GM12891 (cell line): ENCODE data around the gene GALK2.
A peak's percentile ranks its signal among the peaks of the same experiment; 100 is the strongest.
"Not testable (repeated sequence)": the region's sequence is repeated elsewhere in the genome, so short reads cannot be mapped to it uniquely, and the experiment has no call there.

Experiments used
- DNase-seq: peaks from one replicate; pipeline ENCODE4 v3.0.0; 2011; ENCODE audit warnings: low spot score; ENCODE audit not compliant: insufficient read length
- FAIRE-seq: peaks from 2 replicates; lab custom pipeline; 2011; peaks lifted over from hg19 to GRCh38; lab: Jason Lieb, UNC
- PAX5 ChIP-seq: IDR thresholded peaks from 2 replicates; pipeline ENCODE4 v1.6.1; 2011; ENCODE audit warnings: low read length, moderate library complexity, mild to moderate bottlenecking; ENCODE audit not compliant: insufficient read depth, severe bottlenecking
- POLR2A ChIP-seq: IDR thresholded peaks from 2 replicates; pipeline ENCODE4 v1.6.1; 2011; ENCODE audit warnings: low read depth, low read length, control low read depth
- POLR2AphosphoS5 ChIP-seq: IDR thresholded peaks from 2 replicates; pipeline ENCODE4 v1.6.1; 2011; ENCODE audit warnings: low read depth, low read length, control low read depth
- POU2F2 ChIP-seq: IDR thresholded peaks from 2 replicates; pipeline ENCODE4 v1.6.1; 2011; ENCODE audit warnings: low read depth, mild to moderate bottlenecking, control low read depth, low read length, moderate library complexity
- SPI1 ChIP-seq: IDR thresholded peaks from 2 replicates; pipeline ENCODE4 v1.6.1; 2011; ENCODE audit warnings: low read depth, low read length, control low read depth
- TAF1 ChIP-seq: IDR thresholded peaks from 2 replicates; pipeline ENCODE4 v1.6.1; 2011; ENCODE audit warnings: low read depth, low read length, control low read depth

GALK2 gene

GRCh38 chr15:49182128-49182527, 12.1 kb downstream of the GALK2 start:
- DNase-seq (no peak), FAIRE-seq (no peak)
- no peak for TF ChIP-seq SPI1
- no peak for TF ChIP-seq PAX5
- TF ChIP-seq POLR2A = no peak
- no peak for TF ChIP-seq TAF1
- no peak for TF ChIP-seq POU2F2
- TF ChIP-seq POLR2AphosphoS5 = no peak

- not testable (repeated sequence) for FAIRE-seq, DNase-seq
These were observed 13.7 kb downstream of the GALK2 start for GRCh38 chr15:49183741-49184140.

- DNase-seq = no peak
- FAIRE-seq = peak; percentile 51
- TF ChIP-seq POU2F2 (no peak), SPI1 (no peak), TAF1 (no peak), POLR2A (no peak), PAX5 (no peak), POLR2AphosphoS5 (no peak)
These were observed 15.4 kb downstream of the GALK2 start for GRCh38 chr15:49185473-49185872.

GRCh38 chr15:49187549-49188245, 17.6 kb downstream of the GALK2 start:
- FAIRE-seq = no peak
- TF ChIP-seq PAX5 = no peak
- no peak for TF ChIP-seq POLR2A
- TF ChIP-seq POLR2AphosphoS5 = no peak
- TF ChIP-seq SPI1 = no peak
- no peak for TF ChIP-seq TAF1
- TF ChIP-seq POU2F2 = no peak
- DNase-seq = no peak

GRCh38 chr15:49188933-49189332, 18.9 kb downstream of the GALK2 start:
- FAIRE-seq (no peak), DNase-seq (no peak)
- no peak for TF ChIP-seq PAX5
- TF ChIP-seq POU2F2 = no peak
- TF ChIP-seq TAF1 = no peak
- TF ChIP-seq SPI1 = no peak
- TF ChIP-seq POLR2A = no peak
- no peak for TF ChIP-seq POLR2AphosphoS5

- TF ChIP-seq POU2F2 (no peak), POLR2AphosphoS5 (no peak), SPI1 (no peak), PAX5 (no peak), TAF1 (no peak), POLR2A (no peak)
- no peak for FAIRE-seq
- DNase-seq = no peak
These were observed 19.6 kb downstream of the GALK2 start for GRCh38 chr15:49189631-49190030.

GRCh38 chr15:49190586-49190985, 20.5 kb downstream of the GALK2 start:
- FAIRE-seq = no peak
- no peak for DNase-seq
- TF ChIP-seq TAF1 (no peak), POLR2AphosphoS5 (no peak), POLR2A (no peak), PAX5 (no peak), POU2F2 (no peak), SPI1 (no peak)

- no peak for TF ChIP-seq POLR2AphosphoS5
- TF ChIP-seq PAX5 = no peak
- TF ChIP-seq SPI1 = no peak
- TF ChIP-seq POLR2A = no peak
- TF ChIP-seq TAF1 = no peak
- TF ChIP-seq POU2F2 = no peak
- no peak for DNase-seq
- FAIRE-seq = no peak
These were observed 21.8 kb downstream of the GALK2 start for GRCh38 chr15:49191892-49192291.

- TF ChIP-seq POLR2A (no peak), POLR2AphosphoS5 (no peak), SPI1 (no peak), PAX5 (no peak), TAF1 (no peak), POU2F2 (no peak)
- FAIRE-seq (no peak), DNase-seq (no peak)
These were observed 26.8 kb downstream of the GALK2 start for GRCh38 chr15:49196856-49197255.

GRCh38 chr15:49199666-49200065, 29.6 kb downstream of the GALK2 start:
- TF ChIP-seq POU2F2 (no peak), POLR2A (no peak)
- FAIRE-seq (no peak), DNase-seq (no peak)

GRCh38 chr15:49200347-49200746, 30.3 kb downstream of the GALK2 start:
- TF ChIP-seq POLR2A = no peak
- TF ChIP-seq TAF1 = no peak
- no peak for TF ChIP-seq SPI1
- FAIRE-seq (no peak), DNase-seq (no peak)

- FAIRE-seq, DNase-seq: not testable (repeated sequence)
These were observed 38.1 kb downstream of the GALK2 start for GRCh38 chr15:49208102-49208501.
